ENCODE results near the gene MSANTD3.

Gene MSANTD3

GRCh38 chr9:100394032-100394695 lies 32.8 kb upstream of the MSANTD3 start:
- DNase-seq = no peak
- Histone ChIP-seq H2AFZ (ENCODE audit: low read length) (no peak overlapping the region), H3K9ac (ENCODE audit: low read length) (no peak overlapping the region), H3K79me2 (ENCODE audit: low read length) (no peaks in the 10 kb centered on the region), H3K36me3 (replicated peaks; ENCODE audit: insufficient read depth, low read length) (no peaks in the 10 kb centered on the region), H3K4me2 (ENCODE audit: low read depth, low read length) (no peak overlapping the region), H3K9me3 (replicated peaks; ENCODE audit: insufficient read depth, low read length) (no peaks in the 10 kb centered on the region), H3K4me1 (ENCODE audit: low read length) (no peaks in the 10 kb centered on the region), H3K9me2 (replicated peaks; ENCODE audit: insufficient read depth, low read length) (no peaks in the 10 kb centered on the region), H4K20me1 (ENCODE audit: insufficient read depth, low read length) (no peaks in the 10 kb centered on the region), H3K4me3 (ENCODE audit: low read length) (no peak overlapping the region), H3K27me3 (replicated peaks; ENCODE audit: insufficient read depth, low read length) (no peaks in the 10 kb centered on the region), H3F3A (ENCODE audit: insufficient read depth, low read length) (no peaks in the 10 kb centered on the region), H3K27ac (ENCODE audit: low read length) (no peak overlapping the region)
- TF ChIP-seq EZH2phosphoT487 (IDR thresholded peaks at IDR 0.05; ENCODE audit: low read length) (no peak), EZH2 (optimal IDR thresholded peaks at IDR 0.05; ENCODE audit: low read depth, low read length) (no peak)
- TF ChIP-seq, protein P1, sequence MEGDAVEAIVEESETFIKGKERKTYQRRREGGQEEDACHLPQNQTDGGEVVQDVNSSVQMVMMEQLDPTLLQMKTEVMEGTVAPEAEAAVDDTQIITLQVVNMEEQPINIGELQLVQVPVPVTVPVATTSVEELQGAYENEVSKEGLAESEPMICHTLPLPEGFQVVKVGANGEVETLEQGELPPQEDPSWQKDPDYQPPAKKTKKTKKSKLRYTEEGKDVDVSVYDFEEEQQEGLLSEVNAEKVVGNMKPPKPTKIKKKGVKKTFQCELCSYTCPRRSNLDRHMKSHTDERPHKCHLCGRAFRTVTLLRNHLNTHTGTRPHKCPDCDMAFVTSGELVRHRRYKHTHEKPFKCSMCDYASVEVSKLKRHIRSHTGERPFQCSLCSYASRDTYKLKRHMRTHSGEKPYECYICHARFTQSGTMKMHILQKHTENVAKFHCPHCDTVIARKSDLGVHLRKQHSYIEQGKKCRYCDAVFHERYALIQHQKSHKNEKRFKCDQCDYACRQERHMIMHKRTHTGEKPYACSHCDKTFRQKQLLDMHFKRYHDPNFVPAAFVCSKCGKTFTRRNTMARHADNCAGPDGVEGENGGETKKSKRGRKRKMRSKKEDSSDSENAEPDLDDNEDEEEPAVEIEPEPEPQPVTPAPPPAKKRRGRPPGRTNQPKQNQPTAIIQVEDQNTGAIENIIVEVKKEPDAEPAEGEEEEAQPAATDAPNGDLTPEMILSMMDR (IDR thresholded peaks at IDR 0.05; ENCODE audit: low read length) = no peak

DNA sequence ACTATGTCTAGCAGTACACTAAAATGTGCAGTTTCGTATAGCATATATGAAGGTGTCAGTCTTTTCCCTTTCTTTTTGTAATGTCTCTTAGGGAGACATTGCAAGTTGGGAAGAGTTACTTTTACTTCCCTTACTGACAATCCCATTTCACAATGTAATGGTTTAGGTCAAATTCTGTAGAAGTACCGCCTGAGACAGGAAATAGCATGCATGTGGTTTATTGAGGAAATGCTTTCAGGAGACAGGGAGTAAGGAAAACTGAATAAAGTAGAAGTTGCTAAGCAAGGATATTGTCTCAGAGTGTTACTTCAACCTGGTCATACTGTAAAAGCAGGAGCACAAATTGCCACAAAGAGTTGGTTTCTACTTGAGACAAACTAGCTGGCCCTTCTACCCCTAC lies 32.1 kb upstream of the MSANTD3 start:
- DNase-seq = no peak
- no peaks in the 10 kb centered on the region for H4K20me1 ChIP-seq (ENCODE audit: insufficient read depth, low read length)
- TF ChIP-seq EZH2 (optimal IDR thresholded peaks at IDR 0.05; ENCODE audit: low read depth, low read length) = no peak
- no peaks in the 10 kb centered on the region for H3K36me3 ChIP-seq (replicated peaks; ENCODE audit: insufficient read depth, low read length)
- no peaks in the 10 kb centered on the region for H3K9me2 ChIP-seq (replicated peaks; ENCODE audit: insufficient read depth, low read length)
- no peak overlapping the region for H3K4me3 ChIP-seq (ENCODE audit: low read length)
- H3K9me3 ChIP-seq (replicated peaks; ENCODE audit: insufficient read depth, low read length) = no peaks in the 10 kb centered on the region
- no peaks in the 10 kb centered on the region for H3K4me1 ChIP-seq (ENCODE audit: low read length)
- H3K27me3 ChIP-seq (replicated peaks; ENCODE audit: insufficient read depth, low read length) = no peaks in the 10 kb centered on the region
- H3F3A ChIP-seq (ENCODE audit: insufficient read depth, low read length) = no peaks in the 10 kb centered on the region
- H3K79me2 ChIP-seq (ENCODE audit: low read length) = no peaks in the 10 kb centered on the region
- no peak overlapping the region for H3K4me2 ChIP-seq (ENCODE audit: low read depth, low read length)
- H3K9ac ChIP-seq (ENCODE audit: low read length) = no peak overlapping the region
- no peak overlapping the region for H2AFZ ChIP-seq (ENCODE audit: low read length)
- H3K27ac ChIP-seq (ENCODE audit: low read length) = no peak overlapping the region

DNA sequence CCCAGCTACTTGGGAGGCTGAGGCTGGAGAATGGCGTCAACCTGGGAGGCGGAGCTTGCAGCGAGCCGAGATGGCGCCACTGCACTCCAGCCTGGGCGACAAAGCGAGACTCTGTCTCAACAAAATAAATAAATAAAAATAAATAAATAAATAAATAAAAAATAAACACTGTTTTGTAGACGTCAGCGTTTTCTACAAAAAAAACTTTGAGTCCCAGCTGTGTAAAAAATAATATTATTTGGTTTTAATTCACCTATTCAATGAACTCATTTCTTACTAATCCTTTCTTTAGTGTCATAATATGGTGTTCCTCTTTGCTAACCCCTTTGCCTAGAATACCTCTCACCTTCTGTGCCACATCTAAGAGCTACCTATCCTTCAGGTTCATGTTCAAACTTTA lies 30.2 kb upstream of the MSANTD3 start:
- H3K4me1 ChIP-seq (ENCODE audit: low read length) = no peaks in the 10 kb centered on the region
- no peaks in the 10 kb centered on the region for H3K27me3 ChIP-seq (replicated peaks; ENCODE audit: insufficient read depth, low read length)
- no peak overlapping the region for H3K27ac ChIP-seq (ENCODE audit: low read length)
- H2AFZ ChIP-seq (ENCODE audit: low read length) = no peak overlapping the region
- no peaks in the 10 kb centered on the region for H3K9me3 ChIP-seq (replicated peaks; ENCODE audit: insufficient read depth, low read length)
- H3K4me3 ChIP-seq (ENCODE audit: low read length) = no peak overlapping the region
- H3K79me2 ChIP-seq (ENCODE audit: low read length) = no peaks in the 10 kb centered on the region
- no peaks in the 10 kb centered on the region for H3K36me3 ChIP-seq (replicated peaks; ENCODE audit: insufficient read depth, low read length)
- no peak overlapping the region for H3K4me2 ChIP-seq (ENCODE audit: low read depth, low read length)
- H3K9me2 ChIP-seq (replicated peaks; ENCODE audit: insufficient read depth, low read length) = no peaks in the 10 kb centered on the region
- H3K9ac ChIP-seq (ENCODE audit: low read length) = no peak overlapping the region
- H3F3A ChIP-seq (ENCODE audit: insufficient read depth, low read length) = no peaks in the 10 kb centered on the region
- H4K20me1 ChIP-seq (ENCODE audit: insufficient read depth, low read length) = no peaks in the 10 kb centered on the region
- TF ChIP-seq, protein P1 (IDR thresholded peaks at IDR 0.05; ENCODE audit: low read length) = no peak
- no peak for TF ChIP-seq EZH2phosphoT487 (IDR thresholded peaks at IDR 0.05; ENCODE audit: low read length)
- TF ChIP-seq EZH2 (optimal IDR thresholded peaks at IDR 0.05; ENCODE audit: low read depth, low read length) = no peak
- no peak for DNase-seq

GRCh38 chr9:100397529-100398266 lies 29.2 kb upstream of the MSANTD3 start:
- H3K27me3 ChIP-seq (replicated peaks; ENCODE audit: insufficient read depth, low read length) = no peaks in the 10 kb centered on the region
- no peaks in the 10 kb centered on the region for H3K9me3 ChIP-seq (replicated peaks; ENCODE audit: insufficient read depth, low read length)
- no peaks in the 10 kb centered on the region for H4K20me1 ChIP-seq (ENCODE audit: insufficient read depth, low read length)
- H3K9ac ChIP-seq (ENCODE audit: low read length) = no peak overlapping the region
- no peak overlapping the region for H3K27ac ChIP-seq (ENCODE audit: low read length)
- no peaks in the 10 kb centered on the region for H3K9me2 ChIP-seq (replicated peaks; ENCODE audit: insufficient read depth, low read length)
- H3F3A ChIP-seq (ENCODE audit: insufficient read depth, low read length) = no peaks in the 10 kb centered on the region
- H2AFZ ChIP-seq (ENCODE audit: low read length) = no peak overlapping the region
- H3K36me3 ChIP-seq (replicated peaks; ENCODE audit: insufficient read depth, low read length) = no peaks in the 10 kb centered on the region
- DNase-seq = no peak
- H3K4me3 ChIP-seq (ENCODE audit: low read length) = no peak overlapping the region
- TF ChIP-seq, protein P1 (IDR thresholded peaks at IDR 0.05; ENCODE audit: low read length) = no peak
- TF ChIP-seq EZH2phosphoT487 (IDR thresholded peaks at IDR 0.05; ENCODE audit: low read length) = no peak
- no peak for TF ChIP-seq EZH2 (optimal IDR thresholded peaks at IDR 0.05; ENCODE audit: low read depth, low read length)
- H3K4me2 ChIP-seq (ENCODE audit: low read depth, low read length) = no peak overlapping the region
- H3K4me1 ChIP-seq (ENCODE audit: low read length) = no peaks in the 10 kb centered on the region
- H3K79me2 ChIP-seq (ENCODE audit: low read length) = no peaks in the 10 kb centered on the region

Measured in MM.1S (cell line).